Measurements from ENCODE around the gene CNOT1. TPM values are rescaled to one million over a fixed set of nuclear protein-coding genes. Genes with fewer than 3 reads are reported as not detected.

Gene CNOT1
- polyA plus RNA-seq, 10 donors: 77.5 to 111 (median 90.8) TPM

DNA sequence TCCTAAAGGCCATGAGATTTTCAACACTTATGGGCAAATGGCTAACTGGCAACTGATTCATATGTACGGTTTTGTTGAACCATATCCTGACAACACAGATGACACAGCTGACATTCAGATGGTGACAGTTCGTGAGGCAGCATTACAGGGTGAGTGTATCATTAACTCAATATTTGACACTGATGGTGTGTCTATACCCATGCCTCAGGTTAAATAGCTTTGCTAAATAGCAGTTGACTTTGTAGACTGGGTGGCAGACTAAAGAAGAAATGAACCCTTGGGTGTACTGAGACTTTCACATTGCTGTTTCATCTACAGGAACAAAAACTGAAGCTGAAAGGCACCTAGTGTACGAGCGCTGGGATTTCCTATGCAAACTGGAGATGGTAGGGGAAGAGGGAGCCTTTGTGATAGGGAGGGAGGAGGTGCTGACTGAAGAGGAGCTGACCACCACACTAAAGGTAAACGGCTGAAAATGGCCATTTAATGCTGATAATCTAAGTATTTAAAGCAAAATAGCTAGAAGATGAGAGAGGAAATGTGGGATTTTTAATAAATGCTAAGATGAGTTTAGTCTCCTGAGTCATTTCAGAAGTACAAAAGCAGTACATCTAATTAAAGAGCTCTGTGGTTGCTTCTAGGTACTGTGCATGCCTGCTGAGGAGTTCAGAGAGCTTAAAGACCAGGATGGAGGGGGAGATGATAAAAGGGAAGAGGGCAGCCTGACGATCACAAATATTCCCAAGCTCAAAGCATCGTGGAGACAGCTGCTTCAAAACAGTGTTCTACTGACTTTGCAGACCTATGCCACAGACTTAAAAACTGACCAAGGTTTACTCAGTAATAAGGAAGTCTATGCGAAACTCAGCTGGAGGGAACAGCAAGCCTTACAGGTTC lies 111.3 kb downstream of the CNOT1 start:
- DNase-seq: no peak

DNA sequence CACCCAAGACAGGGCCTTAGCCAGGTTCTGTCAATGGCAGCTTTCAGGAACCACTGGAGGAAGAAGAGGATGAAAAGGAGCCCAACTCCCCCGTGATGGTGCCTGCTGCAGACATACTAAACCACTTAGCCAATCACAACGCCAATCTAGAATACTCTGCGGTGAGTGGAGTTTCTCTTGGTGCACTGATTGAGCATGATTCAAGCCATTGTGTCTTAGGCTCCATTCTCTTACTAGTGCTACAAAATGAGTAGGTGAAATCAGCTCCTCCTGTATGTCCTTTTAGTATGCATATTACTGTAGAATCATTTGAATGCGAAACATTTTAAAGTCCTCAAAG lies 112.9 kb downstream of the CNOT1 start:
- no peak for DNase-seq

DNA sequence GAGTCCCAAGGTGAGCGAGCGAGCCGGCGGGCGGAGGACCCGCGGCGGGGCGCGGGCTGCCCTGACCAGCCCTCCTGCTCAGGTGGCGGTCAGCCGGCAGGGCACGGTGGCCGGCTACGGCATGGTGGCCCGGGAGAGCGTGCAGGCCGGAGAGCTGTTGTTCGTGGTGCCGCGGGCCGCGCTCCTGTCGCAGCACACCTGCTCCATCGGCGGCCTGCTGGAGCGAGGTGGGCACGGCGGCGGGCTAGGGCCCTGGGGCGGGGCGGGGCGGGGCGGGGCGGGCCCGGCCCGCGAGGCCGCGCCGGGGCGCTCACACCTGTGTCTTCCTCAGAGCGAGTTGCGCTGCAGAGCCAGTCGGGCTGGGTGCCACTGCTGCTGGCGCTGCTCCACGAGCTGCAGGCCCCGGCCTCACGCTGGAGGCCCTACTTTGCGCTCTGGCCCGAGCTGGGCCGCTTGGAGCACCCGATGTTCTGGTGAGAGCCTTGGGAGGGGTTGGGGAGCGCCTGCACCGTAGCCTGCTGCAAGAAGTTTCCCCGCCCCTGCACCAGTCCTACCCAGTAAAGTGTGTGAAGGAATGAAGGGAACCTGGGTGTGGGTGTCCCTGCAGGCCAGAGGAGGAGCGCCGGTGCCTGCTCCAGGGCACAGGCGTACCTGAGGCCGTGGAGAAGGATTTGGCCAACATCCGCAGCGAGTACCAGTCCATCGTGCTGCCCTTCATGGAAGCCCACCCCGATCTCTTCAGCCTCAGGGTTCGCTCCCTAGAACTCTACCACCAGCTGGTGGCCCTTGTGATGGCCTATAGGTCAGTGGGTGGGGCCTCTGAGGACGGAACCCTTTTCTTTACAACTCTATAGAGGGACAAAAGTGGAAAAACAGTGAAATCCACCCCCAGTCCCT lies 113.5 kb downstream of the CNOT1 start:
- DNase-seq: no peak

DNA sequence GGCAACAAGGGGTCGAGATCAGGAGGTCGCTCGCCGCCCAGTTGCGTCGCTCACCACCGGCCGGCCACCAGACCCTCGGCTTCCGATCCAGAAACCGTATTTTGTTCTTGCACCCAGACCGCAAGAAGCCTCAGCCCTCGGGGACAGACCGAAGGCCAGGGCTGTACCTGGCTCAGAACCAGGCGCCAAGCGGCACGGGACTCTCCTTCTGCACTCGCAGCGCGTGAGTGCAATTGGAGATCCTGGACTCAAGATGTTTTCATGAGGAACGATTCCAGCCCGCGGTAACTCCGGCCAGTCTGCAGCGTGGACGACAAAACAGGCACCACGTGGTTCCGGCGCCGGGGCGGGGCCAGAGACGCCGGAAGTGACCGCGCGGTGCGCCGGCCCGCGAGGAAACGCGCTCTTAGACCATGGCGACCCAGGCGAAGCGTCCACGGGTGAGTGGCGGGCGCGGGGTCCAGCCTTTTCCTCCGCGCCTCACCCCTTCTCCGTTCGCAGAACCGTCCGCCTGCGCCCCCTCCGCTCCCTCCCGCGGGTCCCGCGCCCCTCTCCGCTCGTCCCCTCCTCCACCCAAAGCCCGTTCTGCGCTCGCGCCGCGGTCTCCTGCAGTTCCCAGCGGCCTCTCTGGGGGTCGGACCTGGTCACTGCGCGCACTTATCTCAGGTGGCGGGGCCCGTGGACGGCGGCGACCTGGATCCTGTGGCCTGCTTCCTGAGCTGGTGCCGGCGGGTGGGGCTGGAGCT lies 114.3 kb downstream of the CNOT1 start, which contains the start of gene SETD6:
TSS of gene SETD6 (plus strand) at position 393 of the 746 bp plus-strand sequence. CDS start at position 414, 21 bp downstream.
- DNase-seq: peak; percentile 82 to 97 (median 92)

DNA sequence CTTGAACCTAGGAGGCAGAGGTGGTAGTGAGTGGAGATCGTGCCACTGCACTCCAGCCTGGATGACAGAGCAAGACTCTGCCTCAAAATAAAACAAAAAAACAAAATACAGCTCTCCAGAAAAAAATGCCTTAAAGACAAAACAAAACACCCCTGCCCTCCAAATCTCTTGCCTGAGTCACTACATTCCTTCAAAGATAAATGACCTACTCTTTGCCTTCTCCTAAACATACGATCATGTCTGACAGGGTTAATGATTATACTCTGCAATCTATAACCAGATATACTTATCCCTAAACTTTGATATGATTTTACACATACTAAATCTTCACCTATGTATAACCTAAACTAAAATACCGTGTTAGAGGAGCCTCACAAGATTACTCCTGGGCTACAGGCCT lies 115.8 kb downstream of the CNOT1 start:
- DNase-seq: no peak

DNA sequence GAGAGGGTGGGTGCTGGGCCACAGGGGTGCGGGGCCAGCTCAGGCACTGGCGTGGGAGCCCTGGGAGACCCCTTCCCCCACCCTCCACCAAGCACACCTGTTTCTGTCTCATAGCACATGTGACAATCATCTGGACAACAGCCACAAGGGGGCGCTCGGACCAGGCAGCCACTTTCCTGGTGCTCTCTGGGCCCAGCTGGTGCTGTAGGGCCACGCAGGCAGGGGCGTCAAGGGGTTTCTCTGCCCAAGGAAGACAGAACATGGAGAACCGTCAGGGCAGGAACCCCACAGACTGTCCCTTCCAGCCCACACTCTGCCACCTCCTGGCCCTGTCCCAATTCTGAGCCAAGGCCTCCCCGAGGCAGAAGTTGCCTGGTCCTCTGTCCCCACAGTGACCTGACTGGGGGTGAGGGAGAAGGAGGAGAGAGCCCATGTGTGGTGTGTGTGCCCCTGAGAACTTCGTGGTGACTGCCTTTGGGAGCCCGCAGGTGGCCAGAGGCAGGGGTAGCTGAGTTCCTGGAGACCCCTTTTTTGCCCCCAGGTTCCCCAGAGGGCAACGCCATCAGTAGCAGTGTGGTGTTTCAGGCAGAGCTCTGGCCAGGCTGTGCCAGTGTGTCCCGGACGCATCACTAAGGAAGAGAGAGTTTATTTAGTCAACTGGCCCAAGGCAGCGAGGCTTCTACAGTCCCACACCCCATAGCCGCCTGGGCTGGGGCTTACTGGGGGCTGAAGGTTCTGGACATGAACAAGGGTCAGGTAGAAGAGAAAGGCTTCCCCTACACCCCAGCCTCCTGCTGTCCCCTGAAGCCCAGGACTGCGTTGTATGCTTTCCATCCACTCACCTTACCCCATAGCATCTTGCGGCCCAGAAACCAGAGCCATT lies 117.5 kb downstream of the CNOT1 start:
- peak in 2 of 3 donors; percentile 38 to 64 for DNase-seq

DNA sequence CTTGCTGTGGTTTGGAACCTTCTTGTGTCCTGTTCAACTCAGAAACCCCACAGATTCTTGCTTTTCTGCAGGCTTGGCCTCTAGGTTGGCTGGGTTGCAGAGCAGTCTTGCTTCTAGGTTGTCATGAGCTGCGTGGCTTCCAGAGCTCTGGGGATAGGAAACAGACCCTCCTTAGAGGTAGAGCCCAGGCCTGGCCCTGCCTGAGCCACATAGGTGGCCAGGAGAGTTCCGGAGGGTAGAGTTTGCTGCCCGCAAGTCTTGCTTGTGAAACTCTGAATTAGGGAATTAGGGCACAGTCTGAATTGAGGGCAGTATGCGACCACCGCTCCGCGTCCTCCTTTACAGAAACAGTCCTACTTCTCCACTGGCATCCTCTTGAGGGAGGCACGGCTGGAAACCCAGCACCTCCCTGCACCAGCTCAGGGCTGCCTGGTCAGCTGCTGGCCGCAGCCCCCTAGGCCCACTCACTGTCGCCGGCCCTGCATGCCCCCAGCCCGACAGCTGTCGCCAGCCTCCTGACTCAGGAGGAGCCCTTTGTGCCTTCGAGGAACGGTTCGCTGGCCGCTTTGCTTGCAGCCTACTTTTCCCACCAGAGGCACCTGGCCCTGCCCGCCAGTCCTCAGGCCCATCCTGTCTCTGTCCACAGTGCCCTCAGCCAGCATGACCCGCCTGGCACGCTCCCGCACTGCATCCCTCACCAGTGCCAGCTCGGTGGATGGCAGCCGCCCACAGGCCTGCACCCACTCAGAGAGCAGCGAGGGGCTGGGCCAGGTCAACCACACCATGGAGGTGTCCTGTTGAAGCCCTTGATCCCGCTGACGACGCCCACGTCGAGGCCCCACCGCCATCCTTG lies 118.6 kb downstream of the CNOT1 start:
- no peak for DNase-seq

DNA sequence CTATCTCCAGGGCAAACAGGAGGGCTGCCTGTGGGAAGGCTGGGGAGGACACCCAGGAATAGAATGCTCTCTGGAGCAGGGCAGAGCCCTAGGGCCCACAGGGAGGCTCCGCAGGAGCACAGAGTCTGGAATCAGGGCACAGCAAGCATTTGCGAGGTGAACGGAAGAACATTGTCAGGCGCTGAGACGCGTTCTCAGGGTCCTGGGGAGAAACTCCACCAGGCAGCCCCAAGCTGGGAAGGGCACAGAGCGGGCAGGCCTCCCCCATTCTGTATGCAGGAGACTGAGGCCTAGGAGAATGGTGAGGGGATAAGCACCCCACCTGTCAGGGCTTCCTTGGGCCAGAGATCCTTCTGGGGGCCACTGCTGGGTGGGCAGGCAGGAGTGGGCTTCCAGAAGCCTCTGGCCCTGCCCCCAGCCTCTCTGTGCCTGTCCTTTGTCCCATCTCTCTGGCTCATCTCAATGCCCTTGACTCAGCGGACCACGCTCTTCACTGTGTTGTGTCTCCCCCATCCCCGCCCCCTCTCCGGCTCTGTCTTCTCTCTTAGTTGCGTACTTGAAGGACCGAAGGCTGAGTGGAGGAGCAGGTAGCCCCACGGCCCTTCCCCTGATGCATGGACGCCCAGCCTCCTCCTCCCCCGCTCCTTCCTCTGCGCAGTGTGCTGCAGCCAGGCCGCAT lies 119.4 kb downstream of the CNOT1 start:
- DNase-seq: no peak

DNA sequence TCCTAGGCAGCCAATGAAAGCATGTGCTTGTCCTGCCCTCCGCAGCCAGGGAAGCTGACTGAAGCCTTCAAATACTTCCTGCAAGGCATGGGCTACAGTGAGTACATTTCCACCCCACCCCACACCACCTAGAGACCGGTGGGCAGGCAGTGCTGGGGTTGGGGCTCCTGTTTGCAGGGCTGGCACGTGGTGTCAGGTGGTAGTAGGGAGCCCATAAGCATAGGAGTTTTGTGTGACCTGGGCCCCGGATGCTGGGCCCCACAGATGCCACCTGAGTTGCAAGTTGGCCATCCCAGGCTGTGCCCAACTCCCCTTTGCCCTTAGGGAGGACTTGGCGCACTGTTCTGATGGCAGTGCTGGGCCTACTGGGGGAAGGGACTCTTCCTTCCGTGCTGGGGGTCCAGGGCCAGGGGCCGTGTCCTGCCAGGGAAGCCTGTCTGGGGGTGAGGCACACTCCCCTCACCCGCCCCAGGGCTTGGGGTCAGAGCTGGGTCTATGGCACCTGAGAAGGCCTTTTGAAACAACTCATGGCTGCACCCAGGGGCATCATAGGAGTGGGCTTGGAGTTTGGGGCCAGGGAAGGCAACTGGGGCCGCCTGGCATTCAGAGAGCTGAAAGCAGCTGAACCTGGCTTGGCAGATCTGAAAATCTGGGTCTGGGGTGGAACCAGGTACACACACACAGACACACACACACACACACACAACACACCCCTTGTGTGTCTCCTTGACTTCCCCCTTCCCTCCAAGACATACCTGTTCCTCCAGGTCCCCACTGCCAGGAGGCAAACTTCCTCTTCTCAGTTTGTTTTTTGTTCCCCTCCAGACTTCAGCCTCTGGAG lies 120.2 kb downstream of the CNOT1 start:
- DNase-seq: no peak

DNA sequence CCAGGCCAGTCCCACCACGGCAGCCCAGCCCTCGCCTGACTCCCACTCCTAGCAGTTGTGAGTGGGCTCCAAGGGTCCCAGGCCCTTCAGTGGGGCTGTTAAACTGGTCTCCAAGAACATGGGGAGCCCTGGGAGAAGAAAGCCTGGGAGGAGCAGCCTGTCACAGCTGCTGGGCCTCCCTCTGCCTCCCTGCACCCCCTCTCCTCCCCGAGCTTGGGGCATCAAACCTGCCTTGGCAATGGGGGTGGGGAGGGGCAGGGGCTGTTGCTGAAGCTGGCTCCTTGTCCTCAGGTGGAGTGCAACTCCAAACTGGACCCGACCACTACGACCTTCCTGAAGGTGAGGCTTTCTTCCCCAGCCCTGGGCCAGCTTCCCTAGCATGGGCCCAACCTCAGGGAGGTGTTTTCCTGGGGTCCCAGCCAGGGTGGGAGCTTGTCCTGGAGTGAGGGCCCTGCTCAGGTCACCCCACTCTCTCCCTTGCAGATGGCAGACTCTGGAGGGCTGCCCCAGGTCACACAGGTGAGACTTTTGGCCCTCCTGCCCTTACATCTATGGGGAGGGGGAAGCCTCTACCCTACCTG lies 120.9 kb downstream of the CNOT1 start:
- no peak for DNase-seq

DNA sequence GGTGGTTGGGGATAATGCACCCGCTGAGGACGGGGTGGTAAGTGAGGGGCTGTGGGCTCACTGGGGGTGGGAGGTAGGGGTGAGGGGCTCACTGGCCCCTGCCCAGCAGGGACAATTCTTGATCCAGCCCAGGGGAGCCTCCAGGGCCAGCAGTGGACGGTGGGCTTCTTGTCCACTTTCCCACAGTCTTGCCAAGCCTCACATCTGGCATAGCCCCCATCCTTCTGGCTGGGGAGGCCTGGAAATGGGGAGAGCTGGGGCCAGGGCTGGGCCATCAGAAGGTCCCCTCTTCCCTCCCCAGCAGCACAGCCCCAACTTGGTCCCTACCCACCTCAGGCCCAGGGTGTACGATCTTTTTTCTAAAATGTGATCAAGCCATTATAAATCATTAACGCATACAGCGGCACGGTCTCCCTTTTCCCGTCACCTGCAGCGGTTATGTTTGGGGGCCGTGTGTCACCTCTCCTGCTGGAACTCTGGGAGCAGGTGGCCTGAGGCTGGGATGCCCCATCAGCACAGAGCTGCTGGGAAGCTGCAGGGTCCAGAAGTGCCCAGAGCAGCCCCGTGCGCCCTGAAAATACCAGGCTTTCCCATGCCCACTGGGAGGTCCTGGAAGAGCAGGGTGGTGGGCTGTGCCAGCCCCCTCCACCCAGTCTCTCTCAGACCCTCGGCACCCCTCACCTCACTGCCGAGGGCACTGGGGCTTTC lies 121.5 kb downstream of the CNOT1 start:
- no peak for DNase-seq

DNA sequence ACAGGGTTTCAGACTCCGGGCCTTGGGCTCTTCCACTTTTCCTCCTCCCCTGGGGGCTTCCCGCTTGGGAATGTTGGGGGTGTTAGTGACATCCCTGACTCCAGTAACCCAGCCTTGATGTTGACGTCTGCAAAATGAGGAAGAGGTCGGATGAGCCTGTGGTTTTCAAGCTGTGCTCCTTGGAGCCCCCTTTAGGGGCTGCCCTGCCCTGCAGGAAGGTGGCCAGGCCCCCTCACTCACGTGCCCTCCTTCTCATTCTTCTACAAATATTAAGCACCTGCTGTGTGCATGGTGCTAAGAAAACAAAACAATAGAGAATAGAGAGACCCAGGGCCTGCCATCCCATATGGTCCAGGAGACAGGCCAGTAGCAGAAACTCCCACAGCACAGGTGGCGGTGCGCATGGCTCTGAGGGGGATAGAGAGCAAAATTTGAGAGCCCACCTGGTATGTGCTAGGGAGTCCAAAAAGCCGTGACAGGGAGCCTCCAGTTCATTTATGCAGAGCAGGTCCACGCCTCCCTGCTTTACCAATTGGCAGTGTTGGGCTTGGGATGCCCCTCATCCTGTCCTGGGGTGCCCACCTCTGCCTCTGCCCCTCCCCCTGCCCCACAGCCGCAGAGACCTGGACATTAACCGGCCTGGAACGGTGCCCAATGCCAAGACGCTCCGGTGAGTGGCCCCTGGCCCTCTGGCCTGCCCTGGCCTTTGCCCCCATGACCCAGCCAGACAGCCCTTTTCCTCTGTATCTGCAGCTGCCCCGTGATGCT lies 122.2 kb downstream of the CNOT1 start:
- DNase-seq: no peak

DNA sequence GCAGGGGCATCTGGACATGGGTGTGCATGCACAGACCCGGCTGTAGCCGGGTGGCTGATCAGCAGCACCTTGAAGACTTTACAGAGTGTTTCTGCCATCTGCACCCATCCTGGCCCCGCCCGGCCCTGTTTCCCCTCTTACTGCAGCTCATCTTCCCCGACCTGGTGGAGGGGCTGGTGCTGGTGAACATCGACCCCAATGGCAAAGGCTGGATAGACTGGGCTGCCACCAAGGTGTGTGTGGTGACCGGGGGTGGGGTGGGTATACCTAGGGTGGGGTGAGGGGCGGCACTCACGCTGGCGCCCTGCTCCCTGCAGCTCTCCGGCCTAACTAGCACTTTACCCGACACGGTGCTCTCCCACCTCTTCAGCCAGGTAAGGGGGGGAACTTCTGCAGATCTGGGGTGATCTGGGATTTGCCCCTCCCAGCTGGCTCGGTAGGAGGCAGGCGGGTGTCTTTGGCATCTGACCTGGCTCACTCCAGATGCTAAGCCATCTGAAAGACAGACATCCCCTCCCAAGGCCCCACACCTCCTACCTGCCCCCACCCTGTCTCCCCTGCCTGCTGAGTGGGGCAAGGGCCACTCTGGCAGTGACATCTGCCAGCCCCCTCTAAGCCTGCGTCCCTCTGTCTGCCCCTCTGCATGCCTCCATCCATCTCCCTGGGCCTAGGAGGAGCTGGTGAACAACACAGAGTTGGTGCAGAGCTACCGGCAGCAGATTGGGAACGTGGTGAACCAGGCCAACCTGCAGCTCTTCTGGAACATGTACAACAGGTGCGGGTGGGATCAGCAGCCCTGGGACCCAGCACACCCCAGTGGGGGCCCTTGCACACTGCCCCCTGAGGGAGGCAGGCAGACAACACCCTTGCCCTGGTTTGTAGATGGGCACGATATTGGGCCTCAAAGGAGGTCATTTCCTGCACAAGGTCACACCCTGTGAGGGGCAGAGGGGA lies 123.1 kb downstream of the CNOT1 start:
- no peak for DNase-seq

DNA sequence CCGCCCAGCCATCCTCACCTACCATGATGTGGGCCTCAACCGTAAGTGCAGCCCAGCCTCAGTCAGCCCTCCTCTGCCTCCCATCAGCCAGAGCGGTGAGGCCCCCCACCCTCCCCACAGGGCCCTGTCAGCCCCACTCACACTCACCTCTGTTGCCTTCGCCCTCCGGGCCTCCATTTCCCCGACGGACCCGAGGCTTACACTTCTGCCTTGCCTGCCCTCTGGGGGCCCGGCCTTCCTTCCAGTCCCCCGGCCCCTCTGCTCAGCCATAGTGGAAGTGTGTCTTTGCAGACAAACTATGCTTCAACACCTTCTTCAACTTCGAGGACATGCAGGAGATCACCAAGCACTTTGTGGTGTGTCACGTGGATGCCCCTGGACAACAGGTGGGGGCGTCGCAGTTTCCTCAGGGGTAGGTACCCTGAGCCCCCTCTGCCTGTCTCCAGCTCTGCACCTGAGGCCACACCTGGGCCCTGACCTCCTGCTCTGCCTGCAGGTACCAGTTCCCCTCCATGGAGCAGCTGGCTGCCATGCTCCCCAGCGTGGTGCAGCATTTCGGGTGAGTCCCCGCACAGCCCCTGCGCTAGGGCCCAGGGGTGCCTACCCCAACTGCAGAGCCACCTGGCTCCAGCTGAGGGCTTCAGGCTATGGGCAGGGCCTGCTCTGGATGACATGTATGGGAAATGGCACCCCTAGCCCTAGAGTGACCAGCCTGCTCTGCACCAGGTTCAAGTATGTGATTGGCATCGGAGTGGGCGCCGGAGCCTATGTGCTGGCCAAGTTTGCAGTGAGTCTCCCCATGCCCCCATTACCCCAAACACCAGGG lies 125.5 kb downstream of the CNOT1 start:
- no peak for DNase-seq
